PC-3 (cell line): ENCODE measurements around the gene HDLBP. TPM values are rescaled to one million over a fixed set of nuclear protein-coding genes. Genes with fewer than 3 reads are reported as not detected.
"Not testable (repeated sequence)": the region's sequence is repeated elsewhere in the genome, so short reads cannot be mapped to it uniquely, and the experiment has no call there.

Experiments
- ATAC-seq: fragments of 200-7000 bp; cut with Tn5 transposase; 2 replicates; pipeline ENCODE4 v1.9.1; 2020; ENCODE audit warnings: mild to moderate bottlenecking, moderate library complexity
- BruUV-seq: library from RNA; stranded (reverse); fragments of 400-500 nt; replicated peaks from 2 replicates; lab custom pipeline; 2021; lab: Mats Ljungman, UMichigan
- CTCF ChIA-PET: fragments of 300-600 bp; sonication (Branson Sonifier 250); formaldehyde crosslinking; loops from one replicate; lab custom pipeline; 2022; ENCODE audit warnings: antibody characterized with exemption; lab: Charles Lee
- POLR2A ChIA-PET: fragments of 300-600 bp; sonication (Branson Sonifier 250); formaldehyde crosslinking; loops from one replicate; lab custom pipeline; 2022; ENCODE audit warnings: antibody characterized with exemption; ENCODE audit not compliant: unreplicated experiment; lab: Charles Lee
- DNase-seq: peaks from one replicate; pipeline ENCODE4 v3.0.0-alpha.2; 2015
- H2AFZ ChIP-seq: fragments of 300-600 bp; sonication (generic); 2 replicates; pipeline ENCODE4 v1.6.0; 2016; ENCODE audit warnings: antibody characterized with exemption, low read length
- H3F3A ChIP-seq: fragments of 300-600 bp; sonication (generic); one replicate; pipeline ENCODE4 v1.6.0; 2017; ENCODE audit warnings: antibody characterized with exemption, low read length, control low read depth, mild to moderate bottlenecking; ENCODE audit not compliant: unreplicated experiment
- H3K27ac ChIP-seq: fragments of 300-600 bp; sonication (generic); 2 replicates; pipeline ENCODE4 v1.5.1; 2016; ENCODE audit warnings: mild to moderate bottlenecking, low read length
- H3K27me3 ChIP-seq: fragments of 300-600 bp; sonication (generic); 2 replicates; pipeline ENCODE4 v1.6.1; 2016; ENCODE audit warnings: low read length, mixed read lengths
- H3K36me3 ChIP-seq: fragments of 300-600 bp; sonication (generic); 2 replicates; pipeline ENCODE4 v1.6.1; 2016; ENCODE audit warnings: low read depth, mixed run types, low read length, mixed read lengths
- H3K4me1 ChIP-seq: fragments of 300-600 bp; sonication (generic); 2 replicates; pipeline ENCODE4 v1.5.1; 2016; ENCODE audit warnings: low read length; ENCODE audit not compliant: insufficient read depth
- H3K4me2 ChIP-seq: fragments of 300-600 bp; sonication (generic); 2 replicates; pipeline ENCODE4 v1.6.0; 2016; ENCODE audit warnings: low read length
- H3K4me3 ChIP-seq: fragments of 300-600 bp; sonication (generic); 2 replicates; pipeline ENCODE4 v1.5.1; 2016; ENCODE audit warnings: mild to moderate bottlenecking, low read length, mixed read lengths
- H3K79me2 ChIP-seq: fragments of 300-600 bp; sonication (generic); 2 replicates; pipeline ENCODE4 v1.6.1; 2017; ENCODE audit warnings: low read length, mixed read lengths
- H3K9ac ChIP-seq: fragments of 300-600 bp; sonication (generic); 2 replicates; pipeline ENCODE4 v1.6.0; 2016; ENCODE audit warnings: mild to moderate bottlenecking, low read length
- H3K9me2 ChIP-seq: fragments of 300-600 bp; sonication (generic); replicated peaks from 2 replicates; pipeline ENCODE4 v1.6.1; 2016; ENCODE audit warnings: mixed run types, low read length, mixed read lengths
- H3K9me3 ChIP-seq: fragments of 300-600 bp; sonication (generic); 2 replicates; pipeline ENCODE4 v1.6.1; 2016; ENCODE audit warnings: low read length, mixed read lengths
- H4K20me1 ChIP-seq: fragments of 300-600 bp; sonication (generic); 2 replicates; pipeline ENCODE4 v1.6.1; 2016; ENCODE audit warnings: low read length, mixed read lengths
- CTCF ChIP-seq: fragments of 300-600 bp; sonication (generic); conservative IDR thresholded peaks from 2 replicates; pipeline ENCODE4 v1.5.1; 2017; ENCODE audit warnings: antibody characterized with exemption, low read depth, mild to moderate bottlenecking, low read length
- EZH2 ChIP-seq: fragments of 300-600 bp; sonication (generic); IDR thresholded peaks from one replicate; pipeline ENCODE4 v1.6.1; 2017; ENCODE audit warnings: antibody characterized with exemption, mild to moderate bottlenecking, low read length; ENCODE audit not compliant: unreplicated experiment
- EZH2phosphoT487 ChIP-seq: fragments of 300-600 bp; sonication (generic); IDR thresholded peaks from 2 replicates; pipeline ENCODE4 v1.6.1; 2018; ENCODE audit warnings: mild to moderate bottlenecking, antibody characterized with exemption, low read length, borderline replicate concordance
- intact Hi-C: fragments of 100-400 bp; cut with micrococcal nuclease; formaldehyde crosslinking; loops from 2 replicates; pipeline ENCODE4 v1.9.0; 2023
- total RNA-seq: library from RNA; depleted of rRNA; stranded (reverse); fragments of >200 nt; gene quantifications from 2 replicates; pipeline ENCODE4 v1.2.3, GENCODE V29; 2014

HDLBP gene
- total RNA-seq, 1 experiment from 2014 or later, result 410 TPM

- no TSS peak for BruUV-seq
- no peak for DNase-seq
- H3K4me1 ChIP-seq, result no peaks in the 10 kb centered on the region; the same call in 1 of the 2 replicates
- H3K9ac ChIP-seq, result no peak overlapping the region
- H3K9me2 ChIP-seq, result no peaks in the 10 kb centered on the region
- H3K27ac ChIP-seq, result no peak overlapping the region
- ChIA-PET CTCF (interaction anchor here (0.6 kb wide), 1 partner anchor 299 kb away, joined by 5 read pairs; no protein-coding TSS in a partner anchor), POLR2A (no interaction called here)
- H3K4me2 ChIP-seq, result no peak overlapping the region
- TF ChIP-seq EZH2 (no peak), CTCF (no peak), EZH2phosphoT487 (no peak)
- H2AFZ ChIP-seq, result no peak overlapping the region
- no peaks in the 10 kb centered on the region for H3K27me3 ChIP-seq
- H3F3A ChIP-seq, result no peaks in the 10 kb centered on the region
- no peak overlapping the region for H3K4me3 ChIP-seq
- H3K36me3 ChIP-seq, result 0 out of 2 replicates have a peak, but pooled peaks cover 4% of the 10 kb centered on the region
- peaks cover 36% of the 10 kb centered on the region for H4K20me1 ChIP-seq
- peaks cover 95% of the 10 kb centered on the region for H3K79me2 ChIP-seq
- no peaks in the 10 kb centered on the region for H3K9me3 ChIP-seq
- ATAC-seq, result no peak
- intact Hi-C loops, result no loop called here
Measured at GRCh38 chr2:241296767-241297166, 18.7 kb downstream of the HDLBP start.

GRCh38 chr2:241295326-241296095, 20.0 kb downstream of the HDLBP start:
- BruUV-seq, result no TSS peak

GRCh38 chr2:241293378-241293797, 22.1 kb downstream of the HDLBP start:
- H3K27me3 ChIP-seq, H3F3A ChIP-seq, H3K36me3 ChIP-seq, H3K4me2 ChIP-seq, CTCF ChIA-PET, H3K4me1 ChIP-seq, H3K27ac ChIP-seq, POLR2A ChIA-PET, ATAC-seq, DNase-seq, intact Hi-C loops, H2AFZ ChIP-seq, H3K9ac ChIP-seq, H3K9me2 ChIP-seq, BruUV-seq, H3K4me3 ChIP-seq, H3K9me3 ChIP-seq: not testable (repeated sequence)
- H3K79me2 ChIP-seq, result peaks cover 97% of the 10 kb centered on the region
- H4K20me1 ChIP-seq, result peaks cover 28% of the 10 kb centered on the region

More at GRCh38 chr2:241295326-241296095, 20.0 kb downstream of the HDLBP start:
- H3K27me3 ChIP-seq, result no peaks in the 10 kb centered on the region
- no peaks in the 10 kb centered on the region for H3K9me2 ChIP-seq
- ChIA-PET POLR2A (no interaction called here), CTCF (no interaction called here)
- TF ChIP-seq EZH2phosphoT487 (no peak), CTCF (no peak), EZH2 (no peak)
- no peak for ATAC-seq
- intact Hi-C loops, result no loop called here
- no peak overlapping the region for H2AFZ ChIP-seq
- no peaks in the 10 kb centered on the region for H3F3A ChIP-seq
- H3K4me1 ChIP-seq, result no peaks in the 10 kb centered on the region; the same call in 1 of the 2 replicates
- no peak overlapping the region for H3K9ac ChIP-seq
- no peak overlapping the region for H3K27ac ChIP-seq
- no peak overlapping the region for H3K4me3 ChIP-seq
- no peak for DNase-seq
- no peaks in the 10 kb centered on the region for H3K9me3 ChIP-seq
- no peak overlapping the region for H3K4me2 ChIP-seq
- peaks cover 97% of the 10 kb centered on the region for H3K79me2 ChIP-seq
- peaks cover 32% of the 10 kb centered on the region for H4K20me1 ChIP-seq
- H3K36me3 ChIP-seq, result peaks cover 4% of the 10 kb centered on the region; the same call in 1 of the 2 replicates
